Effector memory CD8-positive, alpha-beta T cell (primary cell): ENCODE data around the gene PPRC1.

ENCODE experiments used
- ATAC-seq: fragments of 150-1000 bp; cut with Tn5 transposase; replicated peaks from 2 replicates; pipeline ENCODE4 v1.10.0; 2021; ENCODE audit warnings: mild to moderate bottlenecking, moderate library complexity
- DNase-seq, 3 experiments: peaks; one replicate each; pipeline ENCODE4 v3.0.0; 2021
- H3K27ac Mint-ChIP-seq, 2 donors: one replicate each; pipeline ENCODE4 v1.8.0; 2022; ENCODE audit warnings: mild to moderate bottlenecking in 2 of 2, mixed read lengths in 2 of 2, moderate library complexity in 2 of 2
- H3K27me3 Mint-ChIP-seq, 2 donors: one replicate each; pipeline ENCODE4 v1.8.0; 2022; ENCODE audit warnings: mixed read lengths in 2 of 2
- H3K36me3 Mint-ChIP-seq: one replicate; pipeline ENCODE4 v1.8.0; 2022; ENCODE audit warnings: mild to moderate bottlenecking, moderate library complexity, mixed read lengths; ENCODE audit not compliant: insufficient read depth
- H3K4me1 Mint-ChIP-seq, 2 donors: one replicate each; pipeline ENCODE4 v1.8.0; 2022; ENCODE audit warnings: low read depth in 2 of 2, mixed read lengths in 2 of 2
- H3K4me3 Mint-ChIP-seq, 2 donors: one replicate each; pipeline ENCODE4 v1.8.0; 2022; ENCODE audit warnings: mild to moderate bottlenecking in 2 of 2, mixed read lengths in 2 of 2, moderate library complexity in 2 of 2
- H3K9me3 Mint-ChIP-seq, 2 donors: one replicate each; pipeline ENCODE4 v1.8.0; 2022; ENCODE audit warnings: mixed read lengths in 2 of 2
- total RNA-seq, 9 experiments: gene quantifications; one replicate each; lab custom pipeline; 2026; lab: John Stamatoyannopoulos, UW

The PPRC1 gene
- 49.2 to 204 (median 81.2) reads per million in 9 experiments for total RNA-seq

GRCh38 chr10:102132563-102133372 lies at the start of gene PPRC1:
Gene PPRC1, plus strand, starts transcription at chr10:102133040. Its CDS starts 29 bp downstream, at chr10:102133069.
- Mint-ChIP-seq H3K4me3 (peak within 1 kb of the TSS; percentile 98), H3K27ac (peak within 1 kb of the TSS; percentile 94 to 96), H3K36me3 (peaks cover 16% of the 10 kb centered on the region), H3K9me3 (no peaks in the 10 kb centered on the region), H3K4me1 (peaks cover 34 to 44% of the 10 kb centered on the region in 2 donors), H3K27me3 (no peaks in the 10 kb centered on the region)
- ATAC-seq (peak; percentile 94), DNase-seq (peak; percentile 95 to 97 (median 97))

GRCh38 chr10:102083541-102083940 lies 49.3 kb upstream of the PPRC1 start:
- Mint-ChIP-seq H3K9me3 (no peaks in the 10 kb centered on the region), H3K4me1 (no peaks in the 10 kb centered on the region), H3K36me3 (peaks cover 3% of the 10 kb centered on the region), H3K27ac (no peak overlapping the region), H3K27me3 (no peaks in the 10 kb centered on the region), H3K4me3 (no peak overlapping the region)
- ATAC-seq (no peak), DNase-seq (no peak)

GRCh38 chr10:102085336-102085735 lies 47.5 kb upstream of the PPRC1 start:
- no peak for DNase-seq
- no peak for ATAC-seq
- no peaks in the 10 kb centered on the region for H3K27me3 Mint-ChIP-seq
- H3K27ac Mint-ChIP-seq: no peak overlapping the region
- no peaks in the 10 kb centered on the region for H3K9me3 Mint-ChIP-seq
- H3K36me3 Mint-ChIP-seq: peaks cover 3% of the 10 kb centered on the region
- no peaks in the 10 kb centered on the region for H3K4me1 Mint-ChIP-seq
- no peak overlapping the region for H3K4me3 Mint-ChIP-seq

- Mint-ChIP-seq H3K27ac (no peak overlapping the region), H3K4me1 (no peaks in the 10 kb centered on the region), H3K27me3 (no peaks in the 10 kb centered on the region), H3K4me3 (no peak overlapping the region), H3K9me3 (no peaks in the 10 kb centered on the region), H3K36me3 (peaks cover 3% of the 10 kb centered on the region)
- DNase-seq: no peak
- ATAC-seq: no peak
Observed at GRCh38 chr10:102086196-102086595, 46.6 kb upstream of the PPRC1 start.

GRCh38 chr10:102090772-102091171 lies 42.1 kb upstream of the PPRC1 start:
- Mint-ChIP-seq H3K9me3 (no peaks in the 10 kb centered on the region), H3K4me1 (no peaks in the 10 kb centered on the region), H3K36me3 (peaks cover 3% of the 10 kb centered on the region), H3K27me3 (no peaks in the 10 kb centered on the region), H3K4me3 (no peak overlapping the region), H3K27ac (peak overlapping the region in 1 of 2 donors; percentile 47)
- no peak for ATAC-seq
- no peak for DNase-seq

- DNase-seq (no peak), ATAC-seq (no peak)
- no peaks in the 10 kb centered on the region for H3K9me3 Mint-ChIP-seq
- H3K27me3 Mint-ChIP-seq: no peaks in the 10 kb centered on the region
- H3K4me1 Mint-ChIP-seq: no peaks in the 10 kb centered on the region
- H3K4me3 Mint-ChIP-seq: no peak overlapping the region
- H3K36me3 Mint-ChIP-seq: peaks cover 3% of the 10 kb centered on the region
- no peak overlapping the region for H3K27ac Mint-ChIP-seq
Observed at GRCh38 chr10:102096449-102096848, 36.4 kb upstream of the PPRC1 start.

GRCh38 chr10:102101152-102101551 lies 31.7 kb upstream of the PPRC1 start:
- H3K4me3 Mint-ChIP-seq: no peak overlapping the region
- ATAC-seq (no peak), DNase-seq (no peak)
- no peak overlapping the region for H3K27ac Mint-ChIP-seq
- H3K27me3 Mint-ChIP-seq: no peaks in the 10 kb centered on the region
- no peaks in the 10 kb centered on the region for H3K9me3 Mint-ChIP-seq
- H3K4me1 Mint-ChIP-seq: peaks cover 9 to 13% of the 10 kb centered on the region in 2 donors
- H3K36me3 Mint-ChIP-seq: peaks cover 8% of the 10 kb centered on the region

GRCh38 chr10:102102421-102102820 lies 30.4 kb upstream of the PPRC1 start:
- H3K27me3 Mint-ChIP-seq: no peaks in the 10 kb centered on the region
- peaks cover 14% of the 10 kb centered on the region for H3K36me3 Mint-ChIP-seq
- ATAC-seq (no peak), DNase-seq (no peak)
- no peaks in the 10 kb centered on the region for H3K9me3 Mint-ChIP-seq
- H3K4me1 Mint-ChIP-seq: peaks cover 9 to 14% of the 10 kb centered on the region in 2 donors
- no peak overlapping the region for H3K27ac Mint-ChIP-seq
- H3K4me3 Mint-ChIP-seq: no peak overlapping the region

GRCh38 chr10:102106998-102107397 lies 25.8 kb upstream of the PPRC1 start:
- Mint-ChIP-seq H3K36me3 (peaks cover 36% of the 10 kb centered on the region), H3K27ac (no peak overlapping the region), H3K27me3 (no peaks in the 10 kb centered on the region), H3K9me3 (no peaks in the 10 kb centered on the region), H3K4me1 (peaks cover 12 to 17% of the 10 kb centered on the region in 2 donors), H3K4me3 (no peak overlapping the region)
- DNase-seq: no peak
- no peak for ATAC-seq

GRCh38 chr10:102109166-102110116 lies 23.4 kb upstream of the PPRC1 start:
- Mint-ChIP-seq H3K9me3 (no peaks in the 10 kb centered on the region), H3K4me1 (peaks cover 28 to 30% of the 10 kb centered on the region in 2 donors), H3K27ac (peak overlapping the region in 1 of 2 donors; percentile 15), H3K36me3 (peaks cover 36% of the 10 kb centered on the region), H3K4me3 (no peak overlapping the region), H3K27me3 (no peaks in the 10 kb centered on the region)
- DNase-seq (no peak), ATAC-seq (no peak)

- no peaks in the 10 kb centered on the region for H3K9me3 Mint-ChIP-seq
- ATAC-seq: no peak
- peaks cover 36% of the 10 kb centered on the region for H3K36me3 Mint-ChIP-seq
- H3K4me1 Mint-ChIP-seq: peaks cover 32 to 35% of the 10 kb centered on the region in 2 donors
- H3K4me3 Mint-ChIP-seq: no peak overlapping the region
- no peak for DNase-seq
- no peaks in the 10 kb centered on the region for H3K27me3 Mint-ChIP-seq
- H3K27ac Mint-ChIP-seq: peak overlapping the region; percentile 38 to 86
Observed at GRCh38 chr10:102111276-102111675, 21.6 kb upstream of the PPRC1 start.

- DNase-seq: no peak
- Mint-ChIP-seq H3K9me3 (no peaks in the 10 kb centered on the region), H3K27me3 (no peaks in the 10 kb centered on the region), H3K36me3 (peaks cover 32% of the 10 kb centered on the region), H3K4me3 (no peak overlapping the region), H3K27ac (peak overlapping the region; percentile 85 to 93), H3K4me1 (peaks cover 40 to 43% of the 10 kb centered on the region in 2 donors)
- ATAC-seq: no peak
Observed at GRCh38 chr10:102112210-102112817, 20.5 kb upstream of the PPRC1 start.

- Mint-ChIP-seq H3K9me3 (no peaks in the 10 kb centered on the region), H3K27ac (peak overlapping the region; percentile 85 to 93), H3K36me3 (peaks cover 36% of the 10 kb centered on the region), H3K27me3 (no peaks in the 10 kb centered on the region), H3K4me1 (peaks cover 51 to 54% of the 10 kb centered on the region in 2 donors), H3K4me3 (peak overlapping the region; percentile 89 to 91)
- DNase-seq: no peak
- ATAC-seq: peak; percentile 7
Observed at GRCh38 chr10:102113261-102113955, 19.4 kb upstream of the PPRC1 start.
